SK-N-SH (cell line): ENCODE results near the gene FMC1. TPM values are rescaled to one million over a fixed set of nuclear protein-coding genes. Genes with fewer than 3 reads are reported as not detected.

ENCODE experiments used
- CTCF ChIA-PET: fragments of 300-600, 350-600 bp; formaldehyde crosslinking; extraction: SDS; loops from one replicate; lab custom pipeline; 2021; lab: Yijun Ruan, JAX
- POLR2A ChIA-PET: fragments of 350-600 bp; sonication (Branson Sonifier 250); formaldehyde crosslinking; extraction: SDS; loops from one replicate; lab custom pipeline; 2020; ENCODE audit warnings: antibody characterized with exemption, inconsistent platforms; lab: Yijun Ruan, JAX
- DNase-seq: peaks from one replicate; pipeline ENCODE4 v3.0.0; 2012
- H2AFZ ChIP-seq: fragments of 200-600 bp; sonication (generic); 2 replicates; pipeline ENCODE4 v1.8.1; 2016; ENCODE audit warnings: antibody characterized with exemption, mild to moderate bottlenecking, low read depth
- H3F3A ChIP-seq: fragments of 200-600 bp; sonication (generic); replicated peaks from 2 replicates; pipeline ENCODE3; 2016; ENCODE audit warnings: antibody characterized with exemption, mild to moderate bottlenecking; ENCODE audit not compliant: insufficient read depth
- H3K27ac ChIP-seq, 2 experiments: fragments of 200-500 bp in 1 of 2; fragments of 200-600 bp in 1 of 2; sonication (Bioruptor generic) in 1 of 2; sonication (generic), shearing (Covaris generic) in 1 of 2; 2 replicates each; pipeline versions ENCODE4 v1.5.1 to v1.6.1; 2014 to 2016; ENCODE audit warnings: low read depth in 2 of 2, inconsistent platforms in 1 of 2, low read length in 1 of 2, mild to moderate bottlenecking in 1 of 2, mixed read lengths in 1 of 2
- H3K27me3 ChIP-seq: fragments of 200-600 bp; sonication (generic), shearing (Covaris generic); 2 replicates; pipeline ENCODE4 v1.6.1; 2016; ENCODE audit warnings: mixed run types; ENCODE audit not compliant: insufficient read depth
- H3K36me3 ChIP-seq, 2 experiments: fragments of 200-500 bp in 1 of 2; fragments of 200-600 bp in 1 of 2; sonication (Bioruptor generic) in 1 of 2; sonication (generic) in 1 of 2; replicated peaks in 1 of 2; 2 replicates each; pipeline versions ENCODE3 to v1.5.1; 2014 to 2016; ENCODE audit warnings: low read length in 1 of 2, mild to moderate bottlenecking in 1 of 2; ENCODE audit not compliant: insufficient read depth in 2 of 2, control insufficient read depth in 1 of 2
- H3K4me1 ChIP-seq, 2 experiments: fragments of 200-500 bp in 1 of 2; fragments of 200-600 bp in 1 of 2; sonication (Bioruptor generic) in 1 of 2; sonication (generic), shearing (Covaris generic) in 1 of 2; 2 replicates each; pipeline versions ENCODE4 v1.5.1 to v1.6.1; 2014 to 2016; ENCODE audit warnings: low read depth in 1 of 2, low read length in 1 of 2, mixed run types in 1 of 2; ENCODE audit not compliant: insufficient read depth in 2 of 2, control insufficient read depth in 1 of 2
- H3K4me2 ChIP-seq: fragments of 200-600 bp; sonication (generic), shearing (Covaris generic); 2 replicates; pipeline ENCODE4 v1.6.1; 2017; ENCODE audit warnings: mixed run types
- H3K4me3 ChIP-seq, 2 experiments: fragments of 200-500 bp in 1 of 2; fragments of 200-600 bp in 1 of 2; sonication (Bioruptor generic) in 1 of 2; sonication (generic), shearing (Covaris generic) in 1 of 2; 2 replicates each; pipeline versions ENCODE4 v1.5.1 to v1.8.1; 2014 to 2016; ENCODE audit warnings: low read depth in 2 of 2, inconsistent platforms in 1 of 2, low read length in 1 of 2, mild to moderate bottlenecking in 1 of 2, mixed read lengths in 1 of 2, moderate library complexity in 1 of 2
- H3K79me2 ChIP-seq: fragments of 200-600 bp; sonication (generic); 2 replicates; pipeline ENCODE4 v1.8.1; 2017; ENCODE audit warnings: mild to moderate bottlenecking; ENCODE audit not compliant: insufficient read depth
- H3K9ac ChIP-seq: fragments of 200-600 bp; sonication (generic); 2 replicates; pipeline ENCODE4 v1.6.1; 2017; ENCODE audit warnings: mixed run types
- H3K9me2 ChIP-seq: fragments of 200-600 bp; sonication (generic); 2 replicates; pipeline ENCODE4 v1.6.1; 2017; ENCODE audit warnings: mixed run types
- H3K9me3 ChIP-seq: fragments of 200-600 bp; sonication (generic); 2 replicates; pipeline ENCODE4 v1.6.1; 2017; ENCODE audit warnings: mixed run types, mild to moderate bottlenecking, moderate library complexity
- H4K20me1 ChIP-seq: fragments of 200-600 bp; sonication (generic); 2 replicates; pipeline ENCODE4 v1.6.1; 2017; ENCODE audit warnings: mild to moderate bottlenecking, mixed run types; ENCODE audit not compliant: insufficient read depth
- CHD2 ChIP-seq: fragments of 150-350 bp; IDR thresholded peaks from 2 replicates; pipeline ENCODE4 v1.6.1; 2018; ENCODE audit warnings: low read length; ENCODE audit not compliant: partially characterized antibody
- GATA2 ChIP-seq: sonication (generic); formaldehyde crosslinking; IDR thresholded peaks from 2 replicates; pipeline ENCODE4 v1.5.0; 2020; ENCODE audit warnings: mild to moderate bottlenecking, missing genetic modification reagents
- JUND ChIP-seq: IDR thresholded peaks from 2 replicates; pipeline ENCODE4 v1.4.0; 2012
- MEF2A ChIP-seq: IDR thresholded peaks from 2 replicates; pipeline ENCODE4 v1.4.0; 2012; ENCODE audit warnings: low read depth, borderline replicate concordance
- NFIC ChIP-seq: IDR thresholded peaks from 2 replicates; pipeline ENCODE4 v1.4.0; 2012; ENCODE audit warnings: borderline replicate concordance
- NRF1 ChIP-seq: IDR thresholded peaks from 2 replicates; pipeline ENCODE4 v1.6.1; 2012; ENCODE audit warnings: low read depth, mild to moderate bottlenecking, low read length
- POLR2AphosphoS5 ChIP-seq: IDR thresholded peaks from 2 replicates; pipeline ENCODE4 v1.6.1; 2012; ENCODE audit warnings: low read depth, low read length
- RAD21 ChIP-seq: IDR thresholded peaks from 2 replicates; pipeline ENCODE4 v1.6.1; 2012; ENCODE audit warnings: mild to moderate bottlenecking, low read length
- RCOR1 ChIP-seq: fragments of 150-350 bp; IDR thresholded peaks from 2 replicates; pipeline ENCODE4 v1.6.1; 2017; ENCODE audit warnings: antibody characterized with exemption, low read length
- RFX5 ChIP-seq: IDR thresholded peaks from 2 replicates; pipeline ENCODE4 v1.6.1; 2012; ENCODE audit warnings: mild to moderate bottlenecking, improper control_type of control experiment, low read length
- TCF12 ChIP-seq: IDR thresholded peaks from 2 replicates; pipeline ENCODE4 v1.4.0; 2012
- USF2 ChIP-seq: fragments of 150-350 bp; IDR thresholded peaks from 2 replicates; pipeline ENCODE4 v1.6.1; 2017; ENCODE audit warnings: antibody characterized with exemption, low read length, low read depth, borderline replicate concordance
- YY1 ChIP-seq: IDR thresholded peaks from 2 replicates; pipeline ENCODE4 v1.4.0; 2012; ENCODE audit warnings: low read depth, mild to moderate bottlenecking
- ZBTB33 ChIP-seq: IDR thresholded peaks from 2 replicates; pipeline ENCODE4 v1.4.0; 2012; ENCODE audit warnings: low read depth, borderline replicate concordance
- WGBS: methylation state at CpG from one replicate; pipeline ENCODE4 v1.1.6; 2017; ENCODE audit warnings: low lambda C conversion rate; 5-methylcytosine and 5-hydroxymethylcytosine counted together
- polyA plus RNA-seq, 3 experiments: library from polyadenylated mRNA; depleted of rRNA; stranded (reverse); fragments of >200 nt; gene quantifications; 2 replicates each; pipeline ENCODE4 v1.2.3, GENCODE V29; 2012

The FMC1 gene
- polyA plus RNA-seq, 1 of the 3 experiments (the other 2 are of a cell fraction) = 59.9 TPM

GRCh38 chr7:139339025-139339424 lies 2.1 kb upstream of the FMC1 start:
- H4K20me1 ChIP-seq = no peaks in the 10 kb centered on the region
- 96% methylated on average over 2 of the region's 2 CpGs for WGBS
- no peak for DNase-seq
- no peak overlapping the region for H3K27ac ChIP-seq
- H3K4me2 ChIP-seq = no peak overlapping the region
- TF ChIP-seq JUND (no peak), TCF12 (no peak), RAD21 (no peak), NRF1 (no peak), RFX5 (no peak), GATA2 (CRISPR knock-in tag) (no peak), NFIC (no peak), CHD2 (no peak), USF2 (no peak)
- H3K36me3 ChIP-seq = no peaks in the 10 kb centered on the region
- H3K27me3 ChIP-seq = no peaks in the 10 kb centered on the region
- H3K79me2 ChIP-seq = peaks cover 23% of the 10 kb centered on the region
- peaks cover 0 to 6% of the 10 kb centered on the region in 2 experiments; a peak in 2 of 4 replicates for H3K4me1 ChIP-seq
- POLR2A ChIA-PET = interaction anchor here (1.2 kb wide), 1 partner anchor 21 kb away, joined by 3 read pairs; the partner anchor contains the start of gene LUC7L2
- CTCF ChIA-PET = interaction anchor here (0.8 to 3.7 kb wide), 5 partner anchors 13 to 27 kb away, joined by 3 to 11 read pairs (median 3); partner anchors contain the start of gene LUC7L2
- H3K4me3 ChIP-seq = peak overlapping the region in 1 of 2 experiments; percentile 81; a peak in 1 of 4 replicates
- H3K9me3 ChIP-seq = no peaks in the 10 kb centered on the region
- H2AFZ ChIP-seq = no peak overlapping the region
- H3K9me2 ChIP-seq = no peaks in the 10 kb centered on the region
- peaks cover 21% of the 10 kb centered on the region for H3F3A ChIP-seq
- H3K9ac ChIP-seq = no peak overlapping the region

GRCh38 chr7:139339698-139340036 lies 1.5 kb upstream of the FMC1 start:
- Histone ChIP-seq H3F3A (peaks cover 21% of the 10 kb centered on the region), H3K9me2 (no peaks in the 10 kb centered on the region), H3K79me2 (peaks cover 29% of the 10 kb centered on the region), H3K9me3 (no peaks in the 10 kb centered on the region), H3K4me3 (peak overlapping the region; percentile 81 to 89), H3K4me2 (peak overlapping the region; percentile 23; the same call in 1 of the 2 replicates), H3K27ac (peak overlapping the region; percentile 98 to 99; a peak in 3 of 4 replicates), H3K27me3 (no peaks in the 10 kb centered on the region), H4K20me1 (no peaks in the 10 kb centered on the region), H3K4me1 (peaks cover 0 to 6% of the 10 kb centered on the region in 2 experiments; a peak in 2 of 4 replicates), H2AFZ (peak overlapping the region; percentile 86), H3K36me3 (peaks cover 0 to 4% of the 10 kb centered on the region in 2 experiments), H3K9ac (no peak overlapping the region; the same call in 1 of the 2 replicates)
- TF ChIP-seq MEF2A (no peak), YY1 (no peak), RCOR1 (no peak), POLR2AphosphoS5 (no peak), ZBTB33 (no peak)
- DNase-seq = no peak
- ChIA-PET POLR2A (interaction anchor here (1.0 to 1.5 kb wide), 5 partner anchors 13 to 206 kb away, joined by 4 to 23 read pairs (median 5); partner anchors contain the start of genes LUC7L2 and UBN2), CTCF (interaction anchor here (0.8 to 3.7 kb wide), 18 partner anchors 10 to 264 kb away, joined by 3 to 11 read pairs (median 4); partner anchors contain the start of genes KLRG2 and LUC7L2)
- WGBS = 73% methylated on average over 13 of the region's 13 CpGs
